ENCODE measurements around the gene SCFD2.
"Not testable (repeated sequence)": the region's sequence is repeated elsewhere in the genome, so short reads cannot be mapped to it uniquely, and the experiment has no call there.

The SCFD2 gene

DNA sequence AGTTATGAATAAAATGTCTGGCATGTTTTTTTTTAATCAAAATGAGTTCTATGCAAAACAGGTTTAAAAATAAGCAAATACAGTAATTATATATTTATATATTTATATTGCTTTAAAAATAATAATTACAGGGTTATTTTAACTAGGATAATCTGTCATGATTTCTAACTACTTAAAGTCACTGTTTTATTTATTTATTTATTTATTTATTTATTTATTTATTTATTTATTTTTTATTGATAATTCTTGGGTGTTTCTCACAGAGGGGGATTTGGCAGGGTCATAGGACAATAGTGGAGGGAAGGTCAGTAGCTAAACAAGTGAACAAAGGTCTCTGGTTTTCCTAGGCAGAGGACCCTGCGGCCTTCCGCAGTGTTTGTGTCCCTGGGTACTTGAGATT lies 129.2 kb downstream of the SCFD2 start:
- DNase-seq: not testable (repeated sequence)

- no peak for DNase-seq
These were observed 130.3 kb downstream of the SCFD2 start for GRCh38 chr4:53235547-53235946.

DNA sequence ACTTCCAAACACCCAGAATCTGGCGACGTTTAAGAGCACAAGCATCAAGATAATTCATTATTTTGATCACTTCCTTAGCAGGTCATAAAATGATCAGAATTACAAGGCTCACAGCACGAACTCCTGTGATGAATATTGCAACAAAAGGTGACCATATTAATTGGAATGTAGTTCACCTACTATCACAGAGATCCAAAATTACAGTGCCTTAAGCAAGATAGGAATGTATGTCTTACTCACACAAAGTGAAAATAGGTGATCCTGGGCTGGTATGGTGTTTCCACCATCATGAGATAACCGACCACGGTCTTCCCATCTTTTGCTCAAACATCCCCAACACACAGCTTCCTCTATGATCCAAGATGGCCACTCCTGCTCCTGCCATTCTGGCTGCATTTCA lies 131.2 kb downstream of the SCFD2 start:
- DNase-seq: no peak

GRCh38 chr4:53234111-53234510 lies 131.8 kb downstream of the SCFD2 start:
- DNase-seq: no peak

GRCh38 chr4:53233114-53233795 lies 132.6 kb downstream of the SCFD2 start:
- no peak for DNase-seq

- DNase-seq: no peak
These were observed 133.5 kb downstream of the SCFD2 start for GRCh38 chr4:53232371-53232770.

DNA sequence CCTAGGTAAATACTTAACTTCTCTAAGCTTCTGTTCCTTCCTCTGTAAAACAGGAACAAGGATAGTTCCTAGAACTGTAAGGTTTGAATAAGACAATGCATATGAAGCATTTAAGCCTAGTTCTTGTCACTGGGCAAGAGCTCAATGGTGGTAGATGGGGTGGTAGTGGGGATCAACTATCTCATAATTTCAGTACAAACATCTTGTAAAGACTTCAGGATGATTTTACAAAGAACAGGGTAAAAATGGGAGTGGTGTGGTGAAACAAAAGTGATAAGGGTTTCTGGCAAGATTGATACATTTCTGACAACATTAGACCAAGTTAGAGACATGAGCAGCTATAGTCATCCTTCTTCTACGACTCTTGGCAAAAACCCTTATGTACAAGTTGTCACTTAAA lies 137.8 kb downstream of the SCFD2 start:
- DNase-seq: no peak

GRCh38 chr4:53227451-53227850 lies 138.4 kb downstream of the SCFD2 start:
- no peak for DNase-seq

DNA sequence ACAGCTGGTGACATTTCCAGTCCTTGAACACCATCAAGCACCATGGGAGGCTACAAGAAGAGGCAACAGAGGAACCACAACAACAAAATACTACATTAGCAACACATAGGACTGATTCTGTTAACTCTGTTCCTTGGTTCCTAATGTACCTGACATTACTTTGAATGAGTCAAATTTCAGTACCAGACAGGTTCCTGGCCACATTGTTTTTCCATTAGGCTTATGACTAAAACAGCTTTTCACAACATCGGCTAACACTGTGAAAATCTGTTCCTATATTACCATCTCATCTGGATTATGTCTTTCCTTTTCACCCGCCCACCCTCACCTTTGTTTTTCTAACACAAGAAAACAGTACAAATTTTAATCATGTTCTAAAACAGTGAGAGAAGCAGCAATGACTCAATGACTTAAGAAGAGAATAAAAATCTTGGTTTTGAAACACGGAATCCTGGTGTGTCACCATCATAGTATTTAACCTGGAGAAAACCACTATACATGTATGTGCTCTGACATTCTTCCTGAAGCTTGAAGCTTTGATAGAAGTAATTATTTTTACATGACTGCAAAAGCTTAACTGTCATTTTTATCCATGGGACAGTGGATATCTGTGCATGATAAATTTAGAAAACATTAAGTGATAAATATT lies 143.9 kb downstream of the SCFD2 start:
- DNase-seq: no peak

DNA sequence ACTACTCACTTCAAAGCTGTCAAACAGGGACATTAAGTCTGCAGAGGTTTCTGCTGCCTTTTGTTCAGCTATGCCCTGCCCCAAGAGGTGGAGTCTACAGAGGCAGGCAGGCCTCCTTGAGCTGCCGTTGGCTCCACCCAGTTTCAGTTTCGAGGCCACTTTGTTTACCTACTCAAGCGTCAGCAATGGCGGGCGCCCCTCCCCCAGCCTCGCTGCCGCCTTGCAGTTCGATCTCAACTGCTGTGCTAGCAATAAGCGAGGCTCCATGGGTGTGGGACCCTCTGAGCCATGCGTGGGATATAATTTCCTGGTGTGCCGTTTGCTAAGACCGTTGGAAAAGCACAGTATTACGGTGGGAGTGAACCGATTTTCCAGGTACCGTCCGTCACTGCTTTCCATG lies 146.7 kb downstream of the SCFD2 start:
- DNase-seq: not testable (repeated sequence)

DNA sequence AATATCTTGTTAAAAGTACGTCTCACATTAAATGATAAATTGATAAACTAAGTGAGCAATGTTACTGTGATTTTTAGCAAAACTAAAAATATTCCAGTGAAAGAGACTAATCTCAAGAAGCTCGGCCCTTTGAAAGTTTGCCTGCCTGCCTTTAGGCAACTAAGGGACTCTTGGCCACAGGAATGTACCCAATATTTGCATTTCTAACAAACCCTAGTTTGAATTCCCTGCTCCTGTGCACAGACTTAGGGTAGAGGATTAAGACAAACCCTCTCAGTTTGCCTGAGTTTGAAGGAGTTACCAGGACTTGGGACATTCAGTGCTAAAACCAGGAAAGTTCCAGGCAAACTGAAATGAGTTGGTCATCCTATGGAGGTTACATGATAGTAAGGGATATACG lies 157.1 kb downstream of the SCFD2 start:
- no peak for DNase-seq

- no peak for DNase-seq
These were observed 159.9 kb downstream of the SCFD2 start for GRCh38 chr4:53205970-53206369.

- DNase-seq: no peak
These were observed 166.5 kb downstream of the SCFD2 start for GRCh38 chr4:53199356-53199755.

DNA sequence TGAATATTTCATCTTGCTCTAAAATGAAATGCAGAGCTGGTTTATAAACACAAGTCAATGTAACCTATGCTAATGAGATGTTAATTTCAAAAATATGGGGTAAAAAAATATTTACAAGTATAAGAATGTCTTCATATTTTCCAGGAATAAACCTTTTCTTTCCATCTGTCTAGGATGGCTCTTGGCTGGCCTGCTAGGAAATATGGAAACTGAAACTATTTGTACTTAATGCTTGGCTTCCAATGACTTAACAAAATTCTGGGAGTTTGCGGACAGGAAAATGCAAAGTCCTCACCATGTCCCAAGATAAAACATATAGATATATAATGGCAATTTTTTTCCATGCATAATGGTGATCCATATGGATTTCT lies 168.1 kb downstream of the SCFD2 start:
- DNase-seq: no peak

GRCh38 chr4:53196882-53197771 lies 168.7 kb downstream of the SCFD2 start:
- DNase-seq: peak; percentile 19

- no peak for DNase-seq
These were observed 169.8 kb downstream of the SCFD2 start for GRCh38 chr4:53195815-53196661.

GRCh38 chr4:53194727-53195126 lies 171.1 kb downstream of the SCFD2 start:
- DNase-seq: no peak

DNA sequence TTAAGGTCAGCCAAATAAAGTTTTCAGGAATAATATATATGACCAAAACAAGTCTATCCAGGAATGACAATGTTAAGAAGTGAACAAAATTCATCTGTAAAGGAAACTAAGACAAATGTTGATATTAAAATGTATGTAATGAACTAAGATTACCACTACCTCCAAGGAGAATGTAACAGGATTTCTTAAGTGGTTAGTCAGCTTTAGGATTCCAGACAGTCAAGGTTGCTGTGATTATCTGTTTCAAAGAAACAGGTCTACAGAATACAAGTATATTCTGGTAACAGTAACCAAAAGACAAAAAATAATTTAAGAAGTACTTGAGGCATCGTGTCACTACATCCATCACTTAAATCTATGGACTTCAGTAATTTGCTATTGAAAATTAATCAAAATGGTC lies 172.8 kb downstream of the SCFD2 start:
- peak; percentile 11 for DNase-seq

GRCh38 chr4:53192496-53192895 lies 173.4 kb downstream of the SCFD2 start:
- DNase-seq: peak; percentile 36

GRCh38 chr4:53191997-53192396 lies 173.9 kb downstream of the SCFD2 start:
- DNase-seq: no peak

GRCh38 chr4:53189011-53189410 lies 176.8 kb downstream of the SCFD2 start:
- DNase-seq: peak; percentile 56

DNA sequence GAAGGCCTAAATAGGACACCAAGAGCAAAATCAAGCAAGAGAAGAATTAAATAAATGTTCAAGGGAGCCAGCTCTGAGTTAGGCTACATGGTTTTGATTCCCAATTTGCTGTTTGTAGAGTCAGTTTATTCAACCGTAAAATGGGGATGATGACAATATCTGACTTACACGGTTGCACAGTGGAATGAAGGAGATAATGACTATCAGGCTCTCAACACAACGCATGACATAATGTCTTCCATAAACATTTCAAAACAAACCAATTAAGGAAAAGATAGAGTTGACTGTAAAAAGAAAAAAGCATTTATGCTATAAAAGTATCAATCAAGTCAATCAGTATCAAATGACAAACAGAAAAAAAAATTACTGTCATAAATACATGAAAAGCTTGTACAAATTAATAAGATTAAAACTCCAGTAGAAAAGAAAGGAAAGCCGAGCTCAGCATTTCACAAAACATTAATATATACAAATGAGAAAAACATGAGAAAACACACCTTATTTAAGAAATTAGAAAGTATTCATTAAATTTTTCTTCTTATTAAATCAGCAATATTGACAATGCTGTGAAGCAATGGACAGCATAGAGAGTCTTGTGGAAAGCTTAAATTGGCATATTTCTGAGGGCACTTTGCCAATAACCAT lies 179.0 kb downstream of the SCFD2 start:
- DNase-seq: no peak

Measured in NCI-H226 (cell line).